GM18498 (cell line): ENCODE measurements around the gene HOMER2.
"Not testable (repeated sequence)": the region's sequence is repeated elsewhere in the genome, so short reads cannot be mapped to it uniquely, and the experiment has no call there.

ENCODE experiments used
- ATAC-seq: cut with Tn5 transposase; IDR thresholded peaks from one replicate; pipeline ENCODE4 v1.9.1; 2021; ENCODE audit warnings: mild to moderate bottlenecking, moderate library complexity; ENCODE audit not compliant: unreplicated experiment

HOMER2 gene

DNA sequence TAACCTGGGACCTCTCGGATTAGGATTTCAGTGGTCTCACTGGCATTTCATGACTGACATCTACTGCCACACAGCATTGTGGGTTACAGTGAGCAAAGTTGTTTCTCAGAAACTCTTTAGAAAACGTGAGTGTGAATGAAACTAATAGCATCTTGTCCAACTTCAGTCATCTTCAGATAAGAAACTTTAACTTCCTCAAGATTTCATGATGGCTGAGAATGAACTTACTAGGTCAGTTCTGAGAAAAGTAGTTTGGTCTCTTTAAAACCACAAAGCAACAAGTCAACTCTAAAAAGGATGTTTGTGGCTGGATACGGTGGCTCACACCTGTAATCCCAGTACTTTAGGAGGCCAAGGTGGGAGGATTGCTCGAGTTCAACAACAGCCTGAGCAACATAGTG lies 14.2 kb upstream of the HOMER2 start:
- peak; percentile 91 for ATAC-seq

DNA sequence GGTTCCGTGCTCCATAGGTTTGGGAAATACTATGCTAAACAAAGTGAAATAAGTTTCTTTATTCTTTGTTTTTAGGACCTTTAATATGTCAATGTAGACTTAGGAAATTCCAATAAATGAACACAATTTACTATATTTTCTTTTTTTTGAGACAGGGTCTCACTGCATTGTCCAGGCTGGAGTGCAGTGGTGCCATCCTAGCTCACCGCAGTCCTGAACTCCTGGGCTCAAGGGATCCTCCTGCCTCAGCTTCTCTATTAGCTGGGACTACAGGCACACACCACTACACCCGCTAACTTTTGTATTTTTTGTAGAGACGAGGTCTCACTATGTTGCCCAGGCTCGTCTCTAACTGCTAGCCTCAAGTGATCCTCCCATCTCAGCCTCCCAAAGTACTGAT lies 12.4 kb upstream of the HOMER2 start:
- ATAC-seq, result no peak

DNA sequence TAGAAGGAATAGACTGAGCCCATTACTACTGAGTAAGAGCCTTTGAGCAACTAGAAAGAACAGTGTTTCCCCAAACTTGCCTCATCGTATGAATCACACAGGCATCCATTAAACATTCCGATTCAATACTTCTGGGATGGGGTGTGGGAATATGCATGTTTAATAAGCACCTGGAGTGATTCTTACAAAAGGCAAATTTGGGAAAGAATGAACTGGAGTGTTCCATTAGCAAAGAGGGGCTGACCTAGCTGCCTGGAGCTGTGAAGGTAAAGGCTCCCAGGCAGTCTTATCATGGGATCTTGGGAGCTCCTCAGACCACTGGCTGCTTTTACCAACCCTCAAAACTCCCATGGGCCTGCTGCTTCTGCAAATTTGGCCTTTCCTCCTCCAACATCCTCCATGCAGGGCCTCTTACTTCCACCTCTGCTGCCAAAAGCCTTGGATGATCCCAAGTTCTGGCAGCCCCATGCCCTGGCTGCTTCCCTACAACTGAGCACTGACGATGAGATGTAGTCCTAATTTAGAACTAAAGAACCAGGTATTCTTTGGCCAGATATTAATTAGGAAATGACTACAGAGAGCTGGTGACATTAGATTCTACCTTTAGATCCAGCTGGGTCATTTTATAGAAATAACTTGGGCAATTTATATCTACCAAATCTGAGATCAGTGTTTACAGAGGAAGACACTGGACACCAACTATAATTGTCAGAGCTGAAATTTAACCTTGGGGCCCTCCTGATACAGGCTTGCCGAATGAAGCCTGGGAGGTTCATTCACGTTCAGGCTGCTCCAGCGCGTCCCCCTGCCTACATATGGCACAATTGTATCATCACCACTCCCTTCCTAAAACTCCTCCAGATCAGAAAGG lies 11.2 kb upstream of the HOMER2 start:
- ATAC-seq, result no peak

- no peak for ATAC-seq
Measured at GRCh38 chr15:82960766-82961165, 8.2 kb upstream of the HOMER2 start.

- no peak for ATAC-seq
Measured at GRCh38 chr15:82959423-82959822, 6.9 kb upstream of the HOMER2 start.

GRCh38 chr15:82958638-82959037 lies 6.1 kb upstream of the HOMER2 start:
- ATAC-seq, result no peak

- ATAC-seq, result no peak
Measured at GRCh38 chr15:82951472-82952157, 905 bp downstream of the HOMER2 start.

GRCh38 chr15:82950746-82951370 lies 1.7 kb downstream of the HOMER2 start:
- peak; percentile 60 for ATAC-seq

DNA sequence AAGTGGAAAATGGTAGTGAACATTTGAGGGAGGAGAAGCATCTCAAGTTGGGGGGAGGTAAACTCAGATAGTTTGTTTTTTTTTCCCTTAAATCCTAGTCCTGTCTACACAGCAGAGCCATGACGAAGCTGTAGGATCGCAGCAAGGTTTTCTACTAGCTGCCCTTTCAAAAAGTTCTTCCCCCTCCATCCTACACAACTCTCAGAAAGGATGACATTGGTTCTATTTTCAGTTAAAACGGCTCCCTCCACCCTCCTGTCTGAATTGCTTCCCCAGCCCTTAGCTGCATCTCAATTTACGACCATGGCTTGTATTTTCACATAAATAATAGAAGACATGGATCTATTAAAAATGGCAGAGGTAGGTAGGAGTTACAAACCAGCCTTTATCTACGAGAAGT lies 2.2 kb downstream of the HOMER2 start:
- peak; percentile 25 for ATAC-seq

DNA sequence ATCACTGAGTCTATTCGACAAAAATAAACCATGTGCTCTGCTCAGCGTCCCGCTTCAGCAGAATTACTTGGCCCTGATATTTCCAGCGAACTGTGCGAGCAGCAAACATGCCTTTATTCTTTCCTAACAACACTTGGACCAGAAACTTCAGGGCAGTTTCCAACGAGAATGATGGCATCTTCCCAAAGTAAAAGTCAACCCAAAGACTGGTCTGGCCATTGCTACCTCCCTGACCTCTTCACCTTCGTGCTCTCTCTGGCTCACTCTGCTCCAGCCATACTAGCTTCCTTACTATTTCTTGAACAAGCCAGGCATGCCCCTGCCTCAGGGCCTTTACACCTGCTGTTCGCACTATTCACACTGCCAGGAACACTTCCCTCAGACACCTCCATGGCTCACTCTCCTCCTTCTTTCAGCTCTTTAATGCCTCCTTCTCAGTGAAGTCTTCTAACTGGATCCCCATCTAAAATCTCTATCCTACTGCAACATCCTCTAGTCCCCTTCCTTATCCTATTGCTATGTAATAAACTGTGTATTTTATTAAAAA lies 6.3 kb downstream of the HOMER2 start:
- ATAC-seq, result no peak

- ATAC-seq, result no peak
Measured at GRCh38 chr15:82945326-82945725, 7.2 kb downstream of the HOMER2 start.

DNA sequence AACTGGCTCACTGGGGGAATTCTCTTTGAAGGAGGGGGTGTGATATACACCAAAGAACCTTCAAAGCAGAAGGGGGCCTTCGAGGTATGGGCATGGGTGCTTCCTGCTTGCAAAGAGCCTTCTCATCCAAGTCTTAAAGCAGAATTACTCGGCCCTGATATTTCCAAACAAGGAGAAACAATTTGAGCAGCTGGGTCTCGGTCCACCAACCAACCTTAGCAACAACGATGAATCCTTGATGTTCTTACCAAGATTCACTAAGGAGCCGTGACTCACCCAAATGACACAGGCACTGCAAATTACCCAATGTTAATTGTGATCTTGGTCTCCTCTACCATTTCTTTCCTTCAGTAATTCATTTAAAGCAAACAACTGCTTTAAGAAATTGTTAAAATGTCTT lies 7.7 kb downstream of the HOMER2 start:
- ATAC-seq, result no peak

- ATAC-seq, result no peak
Measured at GRCh38 chr15:82944056-82944455, 8.5 kb downstream of the HOMER2 start.

DNA sequence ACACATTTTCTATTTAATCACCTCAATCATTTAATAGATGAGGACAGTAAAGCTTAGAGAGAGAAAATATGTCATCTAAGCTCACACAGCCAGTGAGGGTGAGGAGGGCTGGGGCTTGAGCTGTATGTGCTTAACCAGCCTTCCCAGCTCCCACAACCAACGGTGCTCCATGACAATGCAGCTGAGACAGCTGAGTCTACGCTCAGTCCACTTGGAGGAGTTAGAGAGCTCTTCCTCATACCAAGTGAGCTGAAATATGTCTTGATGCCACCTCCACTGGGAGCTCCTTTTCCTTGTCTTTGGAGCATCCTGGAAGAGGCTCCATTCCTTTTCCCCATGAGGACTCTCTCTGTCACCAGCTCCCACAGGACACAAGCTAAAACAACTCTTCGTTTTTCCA lies 9.3 kb downstream of the HOMER2 start:
- no peak for ATAC-seq

DNA sequence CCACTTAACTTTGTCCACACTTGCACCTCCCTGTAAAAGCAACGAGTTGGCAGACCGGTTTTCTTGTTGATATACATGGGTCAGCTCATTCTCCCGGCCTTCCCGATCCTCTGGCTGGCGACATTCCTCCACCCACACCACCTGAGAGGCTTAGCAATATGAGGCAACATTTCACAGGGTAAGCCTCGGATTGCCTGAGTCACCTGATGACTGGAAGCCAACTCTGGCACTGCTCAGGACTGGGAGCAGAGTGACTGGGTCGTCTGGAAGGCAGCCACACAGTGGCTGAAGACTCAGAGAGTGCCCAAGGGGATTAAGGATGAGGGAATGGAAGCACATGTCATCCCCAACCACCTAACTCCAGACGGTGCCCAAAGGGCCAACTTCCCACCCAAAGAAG lies 9.8 kb downstream of the HOMER2 start:
- ATAC-seq, result no peak

DNA sequence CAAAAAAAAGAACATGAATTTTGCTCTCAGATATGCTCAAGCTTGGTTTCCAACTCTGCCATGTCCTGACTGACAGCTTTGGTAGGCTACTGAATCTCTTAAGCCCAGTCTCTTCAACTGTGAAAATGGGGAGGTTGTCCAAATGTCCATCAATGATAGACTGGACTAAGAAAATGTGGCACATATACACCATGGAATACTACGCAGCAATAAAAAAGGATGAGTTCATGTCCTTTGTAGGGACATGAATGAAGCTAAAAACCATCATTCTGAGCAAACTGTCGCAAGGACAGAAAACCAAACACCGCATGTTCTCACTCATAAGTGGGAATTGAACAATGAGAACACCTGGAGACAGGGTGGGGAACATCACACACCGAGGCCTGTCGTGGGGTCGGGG lies 12.8 kb downstream of the HOMER2 start:
- not testable (repeated sequence) for ATAC-seq

DNA sequence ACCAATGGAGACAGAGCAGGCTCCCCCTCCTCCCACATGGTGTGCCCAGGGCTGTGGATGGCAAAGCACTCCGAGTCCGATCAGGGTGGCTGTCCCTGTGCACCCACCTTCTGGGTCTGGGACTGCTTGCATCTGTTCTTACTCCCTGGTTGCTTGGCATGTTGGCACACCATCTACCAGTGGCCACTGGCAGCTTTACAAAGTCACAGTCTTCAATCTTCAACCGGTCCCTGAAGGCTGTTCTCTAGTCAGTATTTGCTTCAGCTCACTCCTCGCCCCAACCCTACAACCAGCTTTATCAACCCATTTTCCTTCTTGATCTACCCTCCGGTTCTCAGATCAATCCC lies 14.8 kb downstream of the HOMER2 start:
- no peak for ATAC-seq

- no peak for ATAC-seq
Measured at GRCh38 chr15:82936966-82937711, 15.4 kb downstream of the HOMER2 start.

DNA sequence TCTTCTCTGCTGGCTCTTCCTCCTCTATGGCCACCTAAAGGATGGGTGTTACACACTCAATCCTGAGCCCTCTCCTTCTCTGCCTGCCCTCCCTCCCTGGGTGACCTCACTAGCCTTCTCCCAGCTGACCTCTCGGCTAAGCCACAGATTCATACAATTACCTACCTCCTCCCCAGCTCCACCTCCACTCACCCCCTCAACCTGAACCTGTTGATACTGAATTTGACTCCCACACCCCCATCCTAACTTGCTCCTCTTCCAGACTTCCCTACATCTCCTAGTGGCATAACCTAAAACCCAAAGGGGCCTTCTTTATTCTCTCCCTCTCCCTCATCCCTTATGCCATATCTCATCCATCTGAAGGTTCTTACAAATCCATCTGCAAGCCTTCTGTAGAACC lies 17.1 kb downstream of the HOMER2 start:
- no peak for ATAC-seq

DNA sequence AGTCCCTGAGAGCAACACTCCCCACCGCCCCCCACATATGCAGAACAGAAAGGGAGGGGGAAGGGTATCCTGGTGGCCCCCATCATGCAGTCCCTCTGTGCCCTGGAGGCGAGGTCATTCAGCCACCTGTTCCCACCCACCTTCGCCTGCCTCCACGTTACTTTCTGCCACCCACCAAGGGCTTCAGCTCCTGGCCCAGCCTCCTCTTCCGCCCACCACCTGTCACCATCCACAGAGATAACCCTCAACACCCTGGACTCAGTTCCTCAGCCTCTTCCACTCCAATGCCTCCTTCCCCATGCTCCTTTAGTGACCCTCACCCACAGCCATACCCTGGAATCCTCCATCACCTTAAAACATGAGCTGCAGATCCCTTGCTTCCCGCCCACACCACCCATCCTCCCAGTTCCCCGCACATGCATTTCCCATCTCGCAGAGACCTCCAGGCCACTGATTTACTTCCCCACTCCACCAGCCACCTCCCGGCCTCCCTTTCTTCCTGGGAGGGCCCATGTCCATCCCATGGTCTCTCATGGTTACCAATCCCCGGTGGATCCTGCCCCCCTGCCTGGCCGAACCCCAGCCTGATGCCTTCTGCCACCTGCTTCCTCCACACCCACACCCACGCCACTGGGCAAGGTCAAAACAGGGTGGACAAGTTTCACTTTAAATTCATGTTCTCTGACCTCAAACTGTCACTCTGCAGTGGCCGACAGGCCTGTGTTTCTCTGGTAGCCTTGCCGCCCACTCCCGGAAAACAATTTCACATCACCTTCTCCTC lies 18.2 kb downstream of the HOMER2 start:
- ATAC-seq, result no peak
